ENCODE results near the gene SENP1.

SENP1 gene

DNA sequence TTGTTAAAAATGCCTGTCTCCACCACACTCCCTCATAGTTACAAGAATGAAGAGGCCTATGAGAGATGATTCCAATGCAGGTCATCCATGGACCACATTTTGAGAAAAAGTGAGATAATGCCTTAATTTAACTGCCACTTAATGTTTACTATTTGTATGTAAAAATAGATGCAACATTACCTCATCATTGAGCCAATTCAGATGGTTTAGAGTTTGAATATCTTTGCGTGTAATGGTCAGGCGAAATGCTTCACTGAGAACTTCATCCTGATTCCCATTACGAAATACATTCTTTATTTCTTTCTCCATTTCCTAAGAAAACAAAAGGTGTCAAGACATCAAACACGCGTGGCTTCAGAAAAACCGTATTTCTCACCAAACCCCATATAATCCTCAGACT lies 42.3 kb downstream of the SENP1 start:
- no peaks in the 10 kb centered on the region for H3K27me3 ChIP-seq (ENCODE audit: insufficient read depth, low read length, poor library complexity, severe bottlenecking)
- H2AFZ ChIP-seq (ENCODE audit: low read length) = no peak overlapping the region
- H4K20me1 ChIP-seq (ENCODE audit: insufficient read depth, low read length, poor library complexity, severe bottlenecking) = no peaks in the 10 kb centered on the region
- no peaks in the 10 kb centered on the region for H3K9me2 ChIP-seq (replicated peaks; ENCODE audit: low read depth, low read length)
- no peak overlapping the region for H3K4me2 ChIP-seq (ENCODE audit: low read depth, low read length, poor library complexity, severe bottlenecking)
- no peaks in the 10 kb centered on the region for H3K4me1 ChIP-seq (ENCODE audit: insufficient read depth, low read length, poor library complexity, severe bottlenecking)
- no peaks in the 10 kb centered on the region; the same call in 1 of the 2 replicates for H3F3A ChIP-seq (ENCODE audit: low read depth)
- H3K9ac ChIP-seq (ENCODE audit: low read depth, low read length, poor library complexity, severe bottlenecking) = no peak overlapping the region
- no peak overlapping the region for H3K4me3 ChIP-seq (ENCODE audit: low read length, poor library complexity, severe bottlenecking)
- H3K9me3 ChIP-seq (ENCODE audit: insufficient read depth, low read depth, low read length) = peaks cover 6% of the 10 kb centered on the region
- peaks cover 81% of the 10 kb centered on the region for H3K36me3 ChIP-seq (ENCODE audit: insufficient read depth, low read length)
- H3K79me2 ChIP-seq (ENCODE audit: insufficient read depth, low read length) = no peaks in the 10 kb centered on the region
- TF ChIP-seq EZH2phosphoT487 (IDR thresholded peaks at IDR 0.05; ENCODE audit: borderline replicate concordance) = no peak
- TF ChIP-seq, protein P1, sequence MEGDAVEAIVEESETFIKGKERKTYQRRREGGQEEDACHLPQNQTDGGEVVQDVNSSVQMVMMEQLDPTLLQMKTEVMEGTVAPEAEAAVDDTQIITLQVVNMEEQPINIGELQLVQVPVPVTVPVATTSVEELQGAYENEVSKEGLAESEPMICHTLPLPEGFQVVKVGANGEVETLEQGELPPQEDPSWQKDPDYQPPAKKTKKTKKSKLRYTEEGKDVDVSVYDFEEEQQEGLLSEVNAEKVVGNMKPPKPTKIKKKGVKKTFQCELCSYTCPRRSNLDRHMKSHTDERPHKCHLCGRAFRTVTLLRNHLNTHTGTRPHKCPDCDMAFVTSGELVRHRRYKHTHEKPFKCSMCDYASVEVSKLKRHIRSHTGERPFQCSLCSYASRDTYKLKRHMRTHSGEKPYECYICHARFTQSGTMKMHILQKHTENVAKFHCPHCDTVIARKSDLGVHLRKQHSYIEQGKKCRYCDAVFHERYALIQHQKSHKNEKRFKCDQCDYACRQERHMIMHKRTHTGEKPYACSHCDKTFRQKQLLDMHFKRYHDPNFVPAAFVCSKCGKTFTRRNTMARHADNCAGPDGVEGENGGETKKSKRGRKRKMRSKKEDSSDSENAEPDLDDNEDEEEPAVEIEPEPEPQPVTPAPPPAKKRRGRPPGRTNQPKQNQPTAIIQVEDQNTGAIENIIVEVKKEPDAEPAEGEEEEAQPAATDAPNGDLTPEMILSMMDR (conservative IDR thresholded peaks at IDR 0.05; ENCODE audit: low read length) = no peak

DNA sequence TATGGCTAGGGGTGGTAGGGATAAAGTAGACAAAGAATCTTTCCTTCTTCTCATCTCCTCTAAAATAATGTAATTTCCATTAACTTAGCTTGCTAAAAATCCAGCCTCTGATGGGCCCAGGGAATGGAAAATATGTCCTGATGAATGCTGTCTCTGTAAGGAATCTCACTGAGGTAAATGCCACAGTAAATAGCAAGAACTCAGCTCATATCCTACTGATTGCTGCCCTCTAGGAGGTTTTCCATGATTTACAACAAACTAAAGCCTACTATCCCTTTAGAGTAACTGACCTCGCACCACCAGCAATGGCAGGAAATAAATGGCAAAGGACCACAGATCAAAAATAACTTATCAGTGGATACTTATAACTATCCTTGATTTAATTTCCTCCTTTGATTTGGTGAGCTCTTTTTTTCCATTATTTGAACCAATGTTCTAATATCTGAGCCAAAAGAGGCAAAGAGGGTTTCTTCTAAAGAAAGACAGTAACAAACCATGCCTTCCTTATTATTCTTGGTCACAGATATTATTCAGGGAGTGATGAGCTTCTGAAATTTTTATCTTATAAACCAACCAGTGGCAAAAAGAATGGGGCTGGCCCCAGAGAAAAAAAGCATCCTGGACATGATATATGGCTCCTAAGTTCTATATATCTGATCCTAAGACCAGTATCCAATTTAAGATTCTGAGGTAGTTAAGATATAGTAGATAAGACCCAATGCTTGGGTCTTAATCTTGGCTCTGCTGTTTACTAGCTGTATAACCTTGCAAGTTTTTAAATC lies 43.8 kb downstream of the SENP1 start:
- no peaks in the 10 kb centered on the region for H3K27me3 ChIP-seq (ENCODE audit: insufficient read depth, low read length, poor library complexity, severe bottlenecking)
- no peak overlapping the region for H2AFZ ChIP-seq (ENCODE audit: low read length)
- H4K20me1 ChIP-seq (ENCODE audit: insufficient read depth, low read length, poor library complexity, severe bottlenecking) = no peaks in the 10 kb centered on the region
- no peaks in the 10 kb centered on the region for H3K9me2 ChIP-seq (replicated peaks; ENCODE audit: low read depth, low read length)
- H3K4me1 ChIP-seq (ENCODE audit: insufficient read depth, low read length, poor library complexity, severe bottlenecking) = no peaks in the 10 kb centered on the region
- H3K4me3 ChIP-seq (ENCODE audit: low read length, poor library complexity, severe bottlenecking) = no peak overlapping the region
- H3K79me2 ChIP-seq (ENCODE audit: insufficient read depth, low read length) = no peaks in the 10 kb centered on the region
- H3K9ac ChIP-seq (ENCODE audit: low read depth, low read length, poor library complexity, severe bottlenecking) = no peak overlapping the region
- H3K4me2 ChIP-seq (ENCODE audit: low read depth, low read length, poor library complexity, severe bottlenecking) = no peak overlapping the region
- no peaks in the 10 kb centered on the region for H3F3A ChIP-seq (ENCODE audit: low read depth)
- H3K36me3 ChIP-seq (ENCODE audit: insufficient read depth, low read length) = peaks cover 81% of the 10 kb centered on the region
- TF ChIP-seq, protein P1 (conservative IDR thresholded peaks at IDR 0.05; ENCODE audit: low read length) = no peak
- TF ChIP-seq EZH2phosphoT487 (IDR thresholded peaks at IDR 0.05; ENCODE audit: borderline replicate concordance) = no peak
- H3K9me3 ChIP-seq (ENCODE audit: insufficient read depth, low read depth, low read length) = peaks cover 7% of the 10 kb centered on the region

DNA sequence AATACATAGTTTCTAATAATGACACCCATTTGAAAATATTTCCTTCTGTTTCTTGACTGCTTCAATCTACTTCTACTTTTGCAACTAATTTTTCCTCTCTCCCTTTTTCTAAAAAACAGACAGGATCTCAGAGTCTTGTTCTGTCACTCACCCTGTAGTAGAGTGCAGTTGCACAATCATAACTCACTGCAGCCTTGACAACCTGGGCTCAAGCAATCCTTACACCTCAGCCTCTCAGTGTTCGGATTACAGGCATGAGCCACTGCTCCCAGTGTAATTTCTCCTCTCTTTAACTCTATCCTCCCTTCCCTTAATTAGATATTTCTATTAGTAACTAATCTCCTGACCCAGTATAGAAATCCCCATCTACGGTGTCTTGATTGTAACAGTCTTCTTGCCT lies 45.4 kb downstream of the SENP1 start:
- H3F3A ChIP-seq (ENCODE audit: low read depth) = no peaks in the 10 kb centered on the region
- peaks cover 72% of the 10 kb centered on the region for H3K36me3 ChIP-seq (ENCODE audit: insufficient read depth, low read length)
- no peak overlapping the region for H3K9ac ChIP-seq (ENCODE audit: low read depth, low read length, poor library complexity, severe bottlenecking)
- H2AFZ ChIP-seq (ENCODE audit: low read length) = no peak overlapping the region
- no peak overlapping the region for H3K4me2 ChIP-seq (ENCODE audit: low read depth, low read length, poor library complexity, severe bottlenecking)
- no peaks in the 10 kb centered on the region for H3K9me2 ChIP-seq (replicated peaks; ENCODE audit: low read depth, low read length)
- peaks cover 7% of the 10 kb centered on the region for H3K9me3 ChIP-seq (ENCODE audit: insufficient read depth, low read depth, low read length)
- no peaks in the 10 kb centered on the region for H3K27me3 ChIP-seq (ENCODE audit: insufficient read depth, low read length, poor library complexity, severe bottlenecking)
- H3K79me2 ChIP-seq (ENCODE audit: insufficient read depth, low read length) = no peaks in the 10 kb centered on the region
- TF ChIP-seq EZH2phosphoT487 (IDR thresholded peaks at IDR 0.05; ENCODE audit: borderline replicate concordance) = no peak
- TF ChIP-seq, protein P1 (conservative IDR thresholded peaks at IDR 0.05; ENCODE audit: low read length) = no peak
- no peak overlapping the region for H3K4me3 ChIP-seq (ENCODE audit: low read length, poor library complexity, severe bottlenecking)
- no peaks in the 10 kb centered on the region for H3K4me1 ChIP-seq (ENCODE audit: insufficient read depth, low read length, poor library complexity, severe bottlenecking)
- no peaks in the 10 kb centered on the region for H4K20me1 ChIP-seq (ENCODE audit: insufficient read depth, low read length, poor library complexity, severe bottlenecking)

Measured in Loucy (cell line).